Sciatic nerve (tissue), 2 donors: ENCODE results near the gene NAA38. TPM values are rescaled to one million over a fixed set of nuclear protein-coding genes. Genes with fewer than 3 reads are reported as not detected.

Experiments
- ATAC-seq: fragments of 200-7000 bp; cut with Tn5 transposase; one replicate; pipeline ENCODE4 v1.9.1; 2020; ENCODE audit warnings: mild to moderate bottlenecking, moderate library complexity
- DNase-seq: peaks from one replicate; pipeline ENCODE4 v3.0.0-alpha.2; 2020; ENCODE audit warnings: low spot score
- intact Hi-C: fragments of 100-400 bp; cut with DNase I; formaldehyde crosslinking; loops from one replicate; pipeline ENCODE4 v1.14.2; 2022
- total RNA-seq: library from RNA; stranded (reverse); fragmentation: NEBNext Ultra II Directional; extraction: Animal tissue kit (Norgen Biotek cat#: 25700); gene quantifications from one replicate; pipeline ENCODE4 v1.2.1, GENCODE V29; 2021
- donor health status: DM: no; HTN: no; CAD: no.
- donor health status: DM: no; HTN: no; CAD: no.

The NAA38 gene
- total RNA-seq, 1 donor from 2014 or later: 53.5 TPM

DNA sequence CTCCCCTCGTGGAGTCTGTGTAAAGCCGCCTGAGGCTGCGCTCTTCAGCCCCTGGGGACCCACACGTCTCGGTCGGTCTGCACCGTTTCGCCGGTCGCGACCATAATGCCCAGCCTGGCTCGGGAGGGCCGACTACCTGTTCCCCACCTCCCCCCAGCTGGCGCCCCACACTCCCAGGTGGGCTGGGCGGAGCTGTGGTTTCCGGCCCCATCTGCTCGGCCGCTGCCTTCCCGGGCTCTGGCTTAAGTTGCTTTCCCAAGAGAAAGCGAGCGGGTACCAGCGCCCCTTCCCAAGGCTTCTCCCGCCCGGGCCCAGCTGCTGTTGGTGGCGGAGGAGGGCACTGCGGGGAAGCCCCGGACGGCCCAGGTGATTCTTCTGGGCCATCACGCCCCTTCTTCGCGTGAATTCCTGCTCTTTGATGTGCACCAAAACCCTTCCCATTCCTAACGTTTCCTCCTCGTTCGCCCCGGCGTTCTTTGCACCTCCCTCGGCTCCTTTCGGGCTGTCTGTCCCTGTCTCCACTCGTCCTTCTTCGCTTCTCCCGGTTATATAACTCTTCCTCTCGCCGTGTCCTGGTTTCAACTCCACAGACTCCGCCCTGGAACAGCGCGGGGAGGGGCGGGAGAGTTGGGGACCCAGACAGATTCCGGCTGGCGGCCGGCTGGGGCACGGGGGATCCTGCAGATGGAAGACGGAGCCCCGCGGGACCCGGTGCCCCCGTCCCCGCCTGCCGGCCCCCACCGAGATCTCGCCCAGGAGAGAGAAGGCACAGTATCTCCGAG, 21.4 kb downstream of the NAA38 start:
- intact Hi-C loops: no loop called here
- DNase-seq (peak; percentile 84), ATAC-seq (peak; percentile 35)

DNA sequence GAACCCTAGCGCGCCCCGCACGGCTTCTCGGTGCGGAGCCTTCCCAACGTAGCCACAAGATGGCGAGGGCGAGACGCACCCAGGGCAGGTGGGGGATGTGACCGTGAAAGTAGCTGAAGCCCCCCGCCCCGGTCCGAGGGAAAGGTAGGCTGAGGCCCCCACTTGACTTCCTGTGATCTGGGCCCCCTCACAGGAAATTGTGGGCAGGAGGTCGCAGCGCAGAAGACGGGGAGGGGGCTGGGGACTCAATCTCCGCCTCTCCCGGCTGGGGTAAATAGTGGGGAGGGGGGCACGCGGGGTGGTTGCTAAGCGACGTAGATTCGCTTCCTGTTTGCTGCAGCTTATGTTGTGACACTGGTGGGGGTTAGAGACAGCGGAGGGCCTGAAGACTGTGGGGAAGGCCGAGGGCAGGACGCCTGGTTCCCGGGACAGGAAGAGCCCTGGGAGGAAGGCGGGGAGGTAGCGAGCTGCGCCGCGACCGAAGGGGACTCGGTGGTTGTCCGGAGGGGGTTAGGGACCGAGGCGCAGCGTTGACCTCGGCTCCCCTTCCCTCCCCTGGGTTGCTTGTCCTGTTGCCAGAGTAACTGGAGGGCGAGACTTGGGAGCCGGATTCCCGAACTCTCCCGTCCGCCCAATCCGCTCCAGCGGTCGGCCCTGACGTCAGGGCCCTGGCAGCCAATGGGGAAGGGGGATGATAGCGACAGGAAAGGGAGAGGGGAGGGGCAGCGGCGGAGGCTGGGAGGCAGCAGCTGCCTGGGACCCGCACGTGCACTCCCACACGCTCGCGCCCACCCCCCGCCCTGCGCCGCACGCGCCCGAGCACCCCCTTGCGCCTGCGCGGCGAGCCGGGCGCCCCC, 22.2 kb downstream of the NAA38 start:
- intact Hi-C loops: no loop called here
- peak; percentile 83 for ATAC-seq
- DNase-seq: peak; percentile 98

DNA sequence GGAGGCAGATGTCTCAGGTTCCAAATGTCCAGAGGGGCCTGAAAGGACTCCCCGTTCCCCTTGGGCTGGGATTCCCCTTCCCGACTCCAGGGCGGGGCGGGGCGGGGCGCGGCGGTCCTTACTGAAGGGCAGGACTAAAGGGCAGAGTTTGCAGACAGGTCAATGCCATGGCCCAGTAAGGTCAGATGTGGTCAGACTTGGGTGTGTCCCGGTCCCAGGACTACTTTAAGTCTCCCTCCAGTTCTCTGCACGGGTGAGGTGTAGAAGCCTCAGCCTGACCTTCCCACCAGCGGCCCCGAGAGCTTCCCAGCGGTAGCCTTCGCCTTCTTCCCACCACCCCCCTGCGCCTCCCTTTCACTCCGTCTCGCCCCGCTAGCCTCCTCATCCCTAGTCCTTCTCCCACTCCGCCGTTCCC, 22.8 kb downstream of the NAA38 start:
- intact Hi-C loops: no loop called here
- DNase-seq: peak; percentile 84
- peak; percentile 60 for ATAC-seq

DNA sequence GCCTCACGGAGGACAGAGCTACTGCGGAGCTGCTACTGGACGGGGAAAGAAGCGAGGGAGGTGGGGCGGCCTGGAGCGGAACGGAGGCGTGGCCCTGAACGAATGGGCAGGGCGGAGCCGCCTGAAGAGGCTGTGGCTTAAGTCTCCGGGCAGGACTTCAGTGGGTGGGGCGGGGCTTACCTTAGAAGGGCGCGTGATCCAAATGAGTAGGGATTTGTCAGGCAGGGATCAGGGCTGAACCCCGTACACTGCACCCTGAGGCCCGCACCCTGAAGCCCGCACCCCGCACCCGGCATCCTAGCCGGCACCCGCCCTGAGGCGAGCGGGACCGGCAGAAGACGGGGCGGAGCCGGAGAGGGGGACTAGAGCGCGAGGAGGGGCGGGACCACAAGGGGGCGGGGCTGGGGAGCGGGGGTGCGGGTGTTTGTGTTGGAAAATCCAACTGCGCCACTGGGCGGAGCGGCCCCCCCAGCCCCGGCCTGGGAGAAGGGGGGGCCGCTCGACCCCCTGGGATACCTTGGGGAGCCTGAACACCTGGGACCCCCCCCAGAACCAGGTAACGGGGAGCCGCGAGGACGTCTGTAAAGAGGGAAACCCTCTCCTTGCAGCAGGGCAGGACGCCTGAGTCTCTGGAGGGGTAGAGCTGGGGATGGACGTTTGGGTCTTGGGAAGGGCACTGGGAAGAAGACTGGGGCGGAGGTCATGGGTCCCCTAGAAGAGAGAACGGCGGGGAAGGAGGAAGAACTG, 23.4 kb downstream of the NAA38 start, which contains the start of gene KDM6B:
Gene KDM6B, plus strand, starts transcription at position 423 of the 747 bp plus-strand sequence. CDS start 11,338 bp downstream, outside the sequence.
- intact Hi-C loops: no loop called here
- ATAC-seq: peak; percentile 79
- DNase-seq: peak; percentile 96

DNA sequence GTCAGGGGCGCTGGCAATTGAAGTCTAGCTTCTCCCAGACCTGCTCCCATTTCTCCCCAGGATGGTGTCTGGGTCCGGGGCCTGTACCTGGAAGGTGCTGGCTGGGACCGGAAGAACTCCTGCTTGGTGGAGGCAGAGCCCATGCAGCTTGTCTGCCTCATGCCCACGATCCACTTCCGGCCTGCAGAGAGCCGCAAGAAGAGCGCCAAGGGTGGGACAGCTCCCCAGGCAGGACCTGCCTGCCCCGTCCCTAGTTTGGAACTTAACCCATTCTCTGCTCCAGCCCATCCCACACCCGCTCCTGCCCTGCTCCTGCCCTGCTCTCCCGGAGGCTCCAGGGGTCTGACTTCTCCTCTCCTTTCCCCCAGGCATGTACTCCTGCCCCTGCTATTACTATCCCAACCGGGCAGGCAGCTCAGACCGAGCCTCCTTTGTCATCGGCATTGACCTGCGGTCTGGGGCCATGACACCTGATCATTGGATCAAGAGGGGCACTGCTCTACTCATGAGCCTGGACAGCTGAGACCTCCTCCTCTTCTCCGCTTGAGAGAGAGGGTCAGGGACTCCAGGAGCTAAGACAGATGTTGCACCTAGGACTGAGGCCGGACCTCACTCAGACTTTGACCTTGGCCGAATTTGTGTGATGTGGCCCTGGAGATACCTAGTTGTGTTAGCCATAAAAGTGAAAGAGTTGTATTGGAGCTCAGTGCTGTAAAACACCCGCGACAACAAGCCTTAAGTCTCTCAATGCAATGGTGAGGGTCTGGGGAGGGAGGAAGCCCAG, 24.2 kb downstream of the NAA38 start:
- intact Hi-C loops: no loop called here
- DNase-seq (peak; percentile 58), ATAC-seq (no peak)

DNA sequence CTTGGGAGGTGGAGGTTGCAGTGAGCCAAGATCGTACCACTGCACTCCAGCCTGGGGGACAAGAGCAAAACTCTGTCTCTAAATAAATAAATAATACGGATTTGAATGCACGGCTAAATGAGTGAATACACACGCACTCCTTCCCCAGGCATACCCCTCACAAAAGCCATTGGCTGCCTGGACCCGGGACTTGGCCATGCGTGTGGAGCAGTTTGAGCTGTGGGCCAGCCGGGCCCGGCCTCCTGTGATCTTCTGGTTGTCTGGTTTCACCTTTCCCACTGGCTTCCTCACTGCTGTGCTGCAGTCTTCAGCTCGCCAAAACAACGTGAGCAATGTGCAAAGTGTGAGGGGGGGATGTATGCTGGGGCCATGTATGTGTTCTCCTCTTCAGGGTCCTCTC, 24.9 kb downstream of the NAA38 start:
- intact Hi-C loops: no loop called here
- ATAC-seq: no peak
- DNase-seq: peak; percentile 52

DNA sequence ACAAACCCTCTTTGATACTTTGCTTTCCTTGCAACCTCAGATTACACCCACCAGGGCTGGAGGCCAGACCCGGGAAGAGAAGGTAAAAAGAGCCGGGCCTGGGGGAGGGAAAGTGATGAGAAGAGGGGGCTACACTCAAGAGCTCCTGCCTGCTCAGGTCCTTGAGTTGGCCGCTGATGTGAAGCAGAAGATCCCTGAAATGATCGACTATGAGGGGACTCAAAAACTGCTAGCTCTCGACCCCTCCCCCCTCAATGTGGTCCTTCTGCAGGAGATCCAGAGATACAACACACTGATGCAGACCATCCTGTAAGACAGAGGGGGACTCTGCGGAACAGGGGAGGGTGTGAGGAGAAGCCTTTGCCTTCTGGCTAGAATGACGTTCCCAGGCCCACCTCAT, 26.1 kb downstream of the NAA38 start:
- DNase-seq (peak; percentile 33), ATAC-seq (no peak)
- intact Hi-C loops: no loop called here

DNA sequence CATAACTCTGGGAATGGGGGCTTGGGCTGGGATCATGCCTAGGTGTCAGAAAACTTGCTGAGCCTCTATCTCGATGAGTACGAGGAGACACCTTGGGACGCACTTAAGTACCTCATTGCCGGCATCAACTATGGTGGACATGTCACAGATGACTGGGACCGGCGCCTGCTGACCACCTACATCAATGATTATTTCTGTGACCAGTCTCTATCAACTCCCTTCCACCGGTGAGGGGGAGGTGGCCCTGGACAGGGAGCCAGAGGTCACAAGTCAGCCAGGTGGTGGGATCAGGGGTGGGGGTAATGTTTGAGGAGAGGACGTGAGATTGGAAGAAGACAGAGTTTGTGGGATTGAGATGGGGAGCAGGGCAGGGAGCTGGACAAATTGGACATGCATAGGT, 26.7 kb downstream of the NAA38 start:
- no peak for ATAC-seq
- DNase-seq: peak; percentile 50
- intact Hi-C loops: no loop called here

DNA sequence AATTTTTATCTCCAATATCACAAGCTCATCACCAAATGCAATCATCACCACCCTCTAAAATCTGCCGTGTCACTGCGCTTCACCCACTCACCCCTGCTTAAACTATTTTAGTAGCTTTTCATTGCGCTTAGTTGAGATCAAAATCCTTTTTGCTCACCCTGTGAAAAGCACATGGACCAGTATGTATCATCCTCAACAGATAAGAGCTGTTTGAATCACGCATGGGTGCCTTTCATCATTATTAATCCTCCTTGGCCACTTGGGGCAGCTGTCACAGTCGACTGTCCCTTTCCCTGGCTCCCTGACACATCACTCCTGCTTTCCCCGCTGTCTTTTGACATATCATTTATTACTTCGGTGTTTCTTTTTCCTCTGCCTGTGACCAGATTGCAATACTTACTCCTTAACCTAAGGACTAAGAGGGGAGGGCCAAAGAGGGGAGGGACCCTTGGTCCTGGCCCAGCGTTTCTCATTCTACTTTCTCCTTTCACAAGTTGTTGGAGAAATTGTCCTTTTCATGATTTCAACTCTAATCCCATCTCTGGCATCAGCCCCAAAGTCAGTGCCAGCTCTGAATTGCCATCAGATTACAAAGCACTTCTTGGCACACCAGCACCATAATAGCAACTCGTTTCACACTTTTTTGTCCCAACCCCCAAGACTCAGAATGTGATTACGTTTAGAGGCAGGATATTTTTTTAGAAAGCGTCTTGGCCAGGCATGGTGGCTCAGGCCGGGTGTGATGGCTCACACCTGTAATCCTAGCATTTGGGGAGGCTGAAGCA, 32.0 kb downstream of the NAA38 start:
- intact Hi-C loops: no loop called here
- ATAC-seq (no peak), DNase-seq (no peak)

DNA sequence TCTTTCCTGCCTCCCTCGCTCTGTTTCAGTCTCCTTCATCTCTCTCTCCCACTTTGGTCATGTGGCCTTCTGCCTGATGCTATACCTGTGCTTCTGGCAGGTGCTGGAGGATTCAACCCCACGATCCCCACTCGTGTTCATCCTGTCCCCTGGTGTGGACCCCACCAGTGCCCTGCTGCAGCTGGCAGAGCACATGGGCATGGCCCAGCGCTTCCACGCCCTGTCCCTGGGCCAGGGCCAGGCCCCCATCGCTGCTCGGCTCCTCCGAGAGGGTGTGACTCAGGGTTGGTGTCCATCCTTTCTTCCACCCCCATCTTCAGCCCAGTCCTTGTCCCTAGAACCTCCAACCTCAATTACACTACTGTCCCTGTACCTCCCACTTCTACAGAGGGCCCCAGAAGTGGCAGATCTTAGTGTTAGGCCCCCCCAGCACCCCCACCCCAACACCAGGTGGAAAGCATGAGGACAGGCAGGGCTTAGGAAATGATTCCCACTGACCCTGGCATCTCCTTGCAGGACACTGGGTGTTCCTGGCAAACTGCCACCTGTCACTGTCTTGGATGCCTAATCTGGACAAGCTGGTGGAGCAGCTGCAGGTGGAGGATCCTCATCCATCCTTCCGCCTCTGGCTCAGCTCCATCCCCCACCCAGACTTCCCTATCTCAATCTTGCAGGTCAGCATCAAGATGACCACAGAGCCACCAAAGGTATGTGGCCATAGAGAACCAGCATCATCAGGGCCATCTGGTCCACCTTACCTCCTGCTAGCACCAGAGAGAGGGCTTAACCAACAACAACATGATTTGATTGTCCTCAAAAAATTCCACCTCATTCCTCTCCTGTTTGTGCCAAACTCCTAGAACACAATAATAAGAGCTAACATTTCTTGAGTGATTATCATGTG, 33.1 kb downstream of the NAA38 start:
- no peak for ATAC-seq
- DNase-seq: no peak
- intact Hi-C loops: no loop called here

DNA sequence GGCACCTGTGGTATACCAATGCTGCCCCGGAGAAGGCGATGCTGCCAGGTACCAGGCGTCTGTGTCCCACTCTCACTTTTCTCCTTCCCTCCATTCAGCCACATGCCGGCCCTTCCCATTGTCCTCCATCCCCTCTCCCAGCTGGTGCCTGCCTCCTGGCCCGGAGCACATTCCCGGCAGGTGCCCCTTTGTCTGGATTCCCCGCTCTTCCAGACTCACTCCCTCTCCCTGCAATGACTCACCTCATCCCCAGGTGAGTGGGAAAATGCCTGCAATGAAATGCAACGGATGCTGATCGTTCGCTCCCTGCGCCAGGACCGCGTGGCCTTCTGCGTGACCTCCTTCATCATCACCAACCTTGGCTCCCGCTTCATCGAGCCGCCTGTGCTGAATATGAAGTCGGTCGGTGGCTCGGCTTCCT, 33.8 kb downstream of the NAA38 start:
- no peak for DNase-seq
- ATAC-seq: no peak
- intact Hi-C loops: no loop called here

DNA sequence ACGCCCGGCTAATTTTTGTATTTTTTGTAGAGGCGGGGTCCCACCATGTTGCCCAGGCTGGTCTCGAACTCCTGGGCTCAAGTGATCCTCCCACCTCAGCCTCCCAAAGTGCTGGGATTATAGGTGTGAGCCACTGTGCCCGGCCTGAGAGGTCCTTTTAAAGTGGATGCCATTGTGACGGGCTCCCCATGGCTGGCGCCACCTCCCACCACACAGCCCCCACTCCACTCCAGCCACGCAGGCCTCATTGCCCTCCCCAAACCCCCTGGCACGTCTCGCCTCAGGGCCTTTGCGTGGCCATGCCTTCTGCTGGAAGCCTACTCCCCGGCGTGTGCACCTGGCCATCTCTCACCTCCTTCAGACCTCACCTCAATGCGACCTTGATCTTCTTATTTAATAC, 35.2 kb downstream of the NAA38 start:
- intact Hi-C loops: no loop called here
- ATAC-seq (peak; percentile 19), DNase-seq (no peak)

DNA sequence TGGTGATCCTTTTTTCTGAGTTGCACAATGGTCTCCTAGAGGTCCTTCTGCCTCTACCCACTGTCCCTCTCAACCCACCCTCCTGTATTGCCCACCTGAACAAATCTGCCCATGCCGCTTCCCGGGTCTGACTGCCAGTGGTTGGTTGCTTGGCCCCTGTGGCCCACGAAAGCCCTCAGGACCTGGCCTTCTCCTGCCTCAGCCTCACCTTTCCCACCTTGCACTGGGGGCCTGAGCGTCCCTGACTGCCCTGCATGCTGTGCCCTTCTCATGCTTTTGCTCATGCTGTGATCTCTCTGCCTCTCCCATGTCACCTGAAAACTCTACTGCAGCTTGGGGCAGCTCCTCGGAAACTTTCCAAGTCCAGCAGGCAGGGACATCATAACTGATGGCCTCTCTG, 37.1 kb downstream of the NAA38 start:
- DNase-seq: no peak
- no peak for ATAC-seq
- intact Hi-C loops: no loop called here

DNA sequence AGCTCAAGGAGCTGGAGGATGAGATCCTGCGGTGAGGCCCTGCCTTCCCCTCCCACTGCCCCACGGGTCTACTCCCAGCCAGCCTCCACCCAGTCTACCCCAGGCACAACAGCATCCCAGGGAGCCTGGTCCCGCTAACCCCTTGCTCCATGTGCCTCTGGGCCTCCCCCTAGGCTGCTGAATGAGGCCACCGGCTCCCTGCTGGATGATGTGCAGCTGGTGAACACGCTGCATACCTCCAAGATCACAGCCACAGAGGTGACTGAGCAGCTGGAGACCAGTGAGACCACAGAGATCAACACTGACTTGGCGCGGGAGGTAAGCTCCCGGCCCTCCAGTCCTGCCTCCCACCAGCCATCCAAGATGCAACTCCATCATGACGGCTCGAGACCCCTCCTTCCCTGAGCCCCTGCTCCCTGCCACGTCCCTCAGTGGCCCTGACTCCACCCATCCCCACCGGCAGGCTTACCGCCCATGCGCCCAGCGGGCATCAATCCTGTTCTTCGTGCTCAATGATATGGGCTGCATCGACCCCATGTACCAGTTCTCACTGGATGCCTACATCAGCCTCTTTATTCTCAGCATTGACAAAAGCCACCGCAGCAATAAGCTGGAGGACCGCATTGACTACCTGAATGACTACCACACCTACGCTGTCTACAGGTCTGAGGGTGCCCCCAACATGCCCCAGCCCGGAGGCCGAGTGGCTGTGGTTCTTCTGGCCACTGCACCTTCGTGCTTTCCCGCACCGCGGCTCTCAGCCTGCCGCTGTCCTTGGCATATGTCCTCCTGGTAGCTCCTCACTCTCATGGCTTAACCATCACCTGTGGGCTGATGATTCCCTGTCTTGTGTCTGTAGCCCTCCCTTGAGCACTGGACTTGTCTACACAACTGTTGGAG, 38.4 kb downstream of the NAA38 start:
- DNase-seq: no peak
- no peak for ATAC-seq
- intact Hi-C loops: no loop called here

DNA sequence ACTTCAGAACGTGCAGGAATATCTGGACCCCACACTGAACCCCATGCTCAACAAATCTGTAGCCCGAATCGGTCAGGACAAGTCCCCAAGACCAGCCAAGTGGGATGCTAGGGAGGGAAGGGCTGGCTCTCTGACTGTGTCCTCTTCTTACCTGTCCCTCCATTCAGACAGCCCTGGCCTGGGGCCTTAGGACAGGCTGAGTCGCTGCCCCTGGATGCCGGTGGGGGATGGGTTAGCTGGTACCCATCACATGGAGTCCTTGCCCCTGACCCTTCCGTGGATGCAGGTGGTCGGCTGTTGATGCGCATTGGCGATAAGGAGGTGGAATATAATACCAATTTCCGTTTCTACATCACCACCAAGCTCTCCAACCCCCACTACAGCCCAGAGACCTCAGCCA, 39.3 kb downstream of the NAA38 start:
- intact Hi-C loops: no loop called here
- ATAC-seq (no peak), DNase-seq (no peak)

DNA sequence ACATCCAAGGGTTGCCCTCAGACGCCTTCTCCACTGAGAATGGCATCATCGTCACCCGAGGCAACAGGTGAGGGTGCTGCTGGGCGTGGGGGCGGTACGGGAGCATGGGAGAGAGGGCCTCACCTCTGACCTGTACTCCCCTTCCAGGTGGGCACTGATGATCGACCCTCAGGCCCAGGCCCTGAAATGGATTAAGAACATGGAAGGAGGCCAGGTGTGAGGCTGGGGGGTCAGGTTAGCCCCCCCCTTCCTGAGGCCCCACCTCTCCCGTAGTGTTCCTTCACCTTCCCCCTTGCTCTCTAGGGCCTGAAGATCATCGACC, 39.8 kb downstream of the NAA38 start:
- intact Hi-C loops: no loop called here
- ATAC-seq: no peak

More for the DNA sequence above, 39.8 kb downstream of the NAA38 start:
- DNase-seq: no peak
